GM12878 (cell line): ENCODE measurements around the gene SSPN.

ENCODE experiments used
- EZH2 ChIP-seq: IDR thresholded peaks from 2 replicates; pipeline ENCODE4 v1.6.1; 2012; ENCODE audit warnings: low read depth, mild to moderate bottlenecking, control low read depth, inconsistent platforms, low read length, borderline replicate concordance; ENCODE audit not compliant: control insufficient read depth
- MEF2A ChIP-seq: IDR thresholded peaks from 2 replicates; pipeline ENCODE4 v1.6.1; 2011; ENCODE audit warnings: low read depth, mild to moderate bottlenecking, low read length, moderate library complexity; ENCODE audit not compliant: insufficient read depth
- POLR2AphosphoS5 ChIP-seq: IDR thresholded peaks from 2 replicates; pipeline ENCODE4 v1.6.1; 2011; ENCODE audit warnings: mild to moderate bottlenecking, low read length, inconsistent platforms
- REST ChIP-seq: IDR thresholded peaks from 2 replicates; pipeline ENCODE4 v1.6.1; 2012; ENCODE audit warnings: mild to moderate bottlenecking, low read depth, low read length

- no peak for TF ChIP-seq EZH2
- TF ChIP-seq REST: no peak
- TF ChIP-seq MEF2A: no peak
- no peak for TF ChIP-seq POLR2AphosphoS5
Observed at GRCh38 chr12:26281320-26281719, 85.9 kb downstream of the SSPN start.
